WTC11 (cell line): ENCODE data around the gene MEGF11. TPM values are rescaled to one million over a fixed set of nuclear protein-coding genes. Genes with fewer than 3 reads are reported as not detected.
A peak's percentile ranks its signal among the peaks of the same experiment; 100 is the strongest.

Experiments
- ATAC-seq: fragments of 200-7000 bp; cut with Tn5 transposase; 2 replicates; pipeline ENCODE4 v1.10.0; 2021; ENCODE audit warnings: mild to moderate bottlenecking, moderate library complexity
- CTCF ChIA-PET: fragments of 300-600 bp; sonication (Branson Sonifier 250); formaldehyde crosslinking; loops from one replicate; lab custom pipeline; 2021; ENCODE audit warnings: antibody characterized with exemption; lab: Charles Lee
- POLR2A ChIA-PET: fragments of 350-600 bp; sonication (Branson Sonifier 250); formaldehyde crosslinking; loops from one replicate; lab custom pipeline; 2021; ENCODE audit warnings: antibody characterized with exemption; lab: Charles Lee
- DNase-seq: peaks from one replicate; pipeline ENCODE4 v3.0.0; 2021; ENCODE audit warnings: low spot score
- H3K27ac Mint-ChIP-seq: 2 replicates; pipeline ENCODE4 v1.8.0; 2021; ENCODE audit warnings: mixed read lengths
- H3K27me3 Mint-ChIP-seq: 2 replicates; pipeline ENCODE4 v1.8.0; 2021; ENCODE audit warnings: low read depth, mild to moderate bottlenecking, moderate library complexity, mixed read lengths
- H3K36me3 Mint-ChIP-seq: 2 replicates; pipeline ENCODE4 v1.8.0; 2021; ENCODE audit warnings: mixed read lengths
- H3K4me1 Mint-ChIP-seq: 2 replicates; pipeline ENCODE4 v1.8.0; 2022; ENCODE audit warnings: mixed read lengths
- H3K4me3 Mint-ChIP-seq: 2 replicates; pipeline ENCODE4 v1.8.0; 2021; ENCODE audit warnings: mild to moderate bottlenecking, moderate library complexity, mixed read lengths
- H3K9me3 Mint-ChIP-seq: 2 replicates; pipeline ENCODE4 v1.8.0; 2021; ENCODE audit warnings: mixed read lengths
- CREB1 ChIP-seq: sonication (generic); formaldehyde crosslinking; IDR thresholded peaks from 2 replicates; pipeline ENCODE4 v1.8.0; 2023; ENCODE audit warnings: mild to moderate bottlenecking, missing genetic modification reagents
- E2F4 ChIP-seq: sonication (generic); formaldehyde crosslinking; IDR thresholded peaks from 2 replicates; pipeline ENCODE4 v1.8.1; 2022; ENCODE audit warnings: low read depth, mild to moderate bottlenecking, moderate library complexity, missing genetic modification reagents, borderline replicate concordance
- FOXJ3 ChIP-seq: sonication (generic); formaldehyde crosslinking; IDR thresholded peaks from 2 replicates; pipeline ENCODE4 v1.9.0; 2021; ENCODE audit warnings: missing genetic modification reagents, mild to moderate bottlenecking, borderline replicate concordance
- GRHL2 ChIP-seq: fragments of 250-450 bp; sonication (Bioruptor Pico); IDR thresholded peaks from 2 replicates; pipeline ENCODE4 v1.8.0; 2022; ENCODE audit warnings: mild to moderate bottlenecking, moderate library complexity; ENCODE audit not compliant: insufficient replicate concordance, severe bottlenecking
- JAZF1 ChIP-seq: fragments of 250-450 bp; sonication (Bioruptor Pico); IDR thresholded peaks from 2 replicates; pipeline ENCODE4 v1.9.0; 2021; ENCODE audit warnings: moderate library complexity, mild to moderate bottlenecking, inconsistent platforms
- JUN ChIP-seq: sonication (generic); formaldehyde crosslinking; IDR thresholded peaks from 2 replicates; pipeline ENCODE4 v1.8.0; 2023; ENCODE audit warnings: mild to moderate bottlenecking, missing genetic modification reagents
- NR2C2 ChIP-seq: sonication (generic); formaldehyde crosslinking; IDR thresholded peaks from 2 replicates; pipeline ENCODE4 v1.8.0; 2022; ENCODE audit warnings: mild to moderate bottlenecking, missing genetic modification reagents
- NR3C1 ChIP-seq: sonication (generic); formaldehyde crosslinking; conservative IDR thresholded peaks from 2 replicates; pipeline ENCODE4 v1.8.1; 2023; ENCODE audit warnings: low read depth, mild to moderate bottlenecking, missing genetic modification reagents
- PRDM15 ChIP-seq: sonication (generic); formaldehyde crosslinking; IDR thresholded peaks from 2 replicates; pipeline ENCODE4 v1.8.0; 2022; ENCODE audit warnings: missing genetic modification reagents
- RELA ChIP-seq: sonication (generic); formaldehyde crosslinking; IDR thresholded peaks from 2 replicates; pipeline ENCODE4 v1.8.1; 2022; ENCODE audit warnings: missing genetic modification reagents, mild to moderate bottlenecking, borderline replicate concordance
- RORB ChIP-seq: fragments of 250-450 bp; sonication (Bioruptor Pico); IDR thresholded peaks from 2 replicates; pipeline ENCODE4 v1.9.0; 2021; ENCODE audit warnings: mild to moderate bottlenecking
- SMAD3 ChIP-seq: sonication (generic); formaldehyde crosslinking; IDR thresholded peaks from 2 replicates; pipeline ENCODE4 v1.8.0; 2022; ENCODE audit warnings: missing genetic modification reagents, mild to moderate bottlenecking, borderline replicate concordance
- TEAD4 ChIP-seq: sonication (generic); formaldehyde crosslinking; IDR thresholded peaks from 2 replicates; pipeline ENCODE4 v1.8.0; 2022; ENCODE audit warnings: mild to moderate bottlenecking, missing genetic modification reagents
- ZNF121 ChIP-seq: sonication (generic); formaldehyde crosslinking; IDR thresholded peaks from 2 replicates; pipeline ENCODE4 v1.8.0; 2023; ENCODE audit warnings: missing genetic modification reagents
- ZNF138 ChIP-seq: sonication (generic); formaldehyde crosslinking; conservative IDR thresholded peaks from 2 replicates; pipeline ENCODE4 v1.8.1; 2022; ENCODE audit warnings: mild to moderate bottlenecking, moderate library complexity, missing genetic modification reagents
- ZNF219 ChIP-seq: sonication (generic); formaldehyde crosslinking; IDR thresholded peaks from 2 replicates; pipeline ENCODE4 v1.8.0; 2023; ENCODE audit warnings: missing genetic modification reagents, mild to moderate bottlenecking, borderline replicate concordance
- ZNF232 ChIP-seq: sonication (generic); formaldehyde crosslinking; IDR thresholded peaks from 2 replicates; pipeline ENCODE4 v1.8.0; 2022; ENCODE audit warnings: mild to moderate bottlenecking, missing genetic modification reagents
- ZNF423 ChIP-seq: fragments of 250-450 bp; sonication (Bioruptor Pico); IDR thresholded peaks from 2 replicates; pipeline ENCODE4 v2.1.2; 2022; ENCODE audit warnings: mild to moderate bottlenecking, moderate library complexity
- ZNF425 ChIP-seq: fragments of 250-450 bp; sonication (Bioruptor Pico); conservative IDR thresholded peaks from 2 replicates; pipeline ENCODE4 v1.9.0; 2021; ENCODE audit warnings: mild to moderate bottlenecking
- ZNF532 ChIP-seq: fragments of 250-450 bp; sonication (Bioruptor Pico); IDR thresholded peaks from 2 replicates; pipeline ENCODE4 v1.9.0; 2021; ENCODE audit warnings: mild to moderate bottlenecking, borderline replicate concordance
- total RNA-seq: library from RNA; stranded (reverse); gene quantifications from 3 replicates; pipeline ENCODE4 v1.2.3, GENCODE V29; 2021

The MEGF11 gene
- total RNA-seq, 1 experiment from 2014 or later: 3.3 TPM

GRCh38 chr15:66078929-66079275, 174.6 kb downstream of the MEGF11 start (continued):
- no peak for TF ChIP-seq PRDM15 (CRISPR knock-in tag)
- TF ChIP-seq TEAD4 (CRISPR knock-in tag): no peak
- TF ChIP-seq ZNF232 (CRISPR knock-in tag): no peak

GRCh38 chr15:66078196-66078928, 175.2 kb downstream of the MEGF11 start:
- H3K9me3 Mint-ChIP-seq: no peaks in the 10 kb centered on the region
- peak; percentile 72 for ATAC-seq
- TF ChIP-seq RORB (CRISPR knock-in tag): no peak
- TF ChIP-seq CREB1 (CRISPR knock-in tag): no peak
- no peak for TF ChIP-seq GRHL2 (CRISPR knock-in tag)
- no peak for TF ChIP-seq ZNF425 (CRISPR knock-in tag)
- no peak for TF ChIP-seq JUN (CRISPR knock-in tag)
- TF ChIP-seq SMAD3 (CRISPR knock-in tag): no peak
- no peak for TF ChIP-seq NR3C1 (CRISPR knock-in tag)
- no peak for TF ChIP-seq ZNF219
- no peak for TF ChIP-seq ZNF121 (CRISPR knock-in tag)
- TF ChIP-seq E2F4 (CRISPR knock-in tag): no peak
- no peak for TF ChIP-seq NR2C2 (CRISPR knock-in tag)
- no peak for TF ChIP-seq ZNF423 (CRISPR knock-in tag)
- TF ChIP-seq FOXJ3: no peak
- TF ChIP-seq JAZF1 (CRISPR knock-in tag): no peak
- TF ChIP-seq RELA (CRISPR knock-in tag): no peak
- TF ChIP-seq ZNF138: no peak
- no peak for TF ChIP-seq ZNF532 (CRISPR knock-in tag)
- TF ChIP-seq, all 79 proteins: peak for 0
- DNase-seq: peak; percentile 34
- Mint-ChIP-seq H3K36me3 (no peaks in the 10 kb centered on the region), H3K4me3 (no peak overlapping the region), H3K27me3 (no peaks in the 10 kb centered on the region; the same call in 1 of the 2 replicates), H3K27ac (no peak overlapping the region), H3K4me1 (peaks cover 10% of the 10 kb centered on the region)
- POLR2A ChIA-PET: no interaction called here
- CTCF ChIA-PET: interaction anchor here (4.0 kb wide), 1 partner anchor 11 kb away, joined by 35 read pairs; no protein-coding TSS in a partner anchor
